Duodenal mucosa (tissue), 2 donors: ENCODE measurements around the gene NTN1.
A peak's percentile ranks its signal among the peaks of the same experiment; 100 is the strongest.

Experiments used
- H3K27ac ChIP-seq: one replicate; pipeline ENCODE4 v1.7.0; 2013; ENCODE audit warnings: low read depth, low read length
- H3K27me3 ChIP-seq, 2 donors: one replicate each; pipeline ENCODE4 v1.7.0; 2013; ENCODE audit warnings: low read length in 2 of 2, control low read depth in 1 of 2; ENCODE audit not compliant: insufficient read depth in 2 of 2, control insufficient read depth in 1 of 2
- H3K36me3 ChIP-seq, 2 donors: one replicate each; pipeline ENCODE4 v1.7.0; 2013; ENCODE audit warnings: low read length in 2 of 2, control low read depth in 1 of 2; ENCODE audit not compliant: insufficient read depth in 2 of 2, control insufficient read depth in 1 of 2
- H3K4me1 ChIP-seq, 2 donors: one replicate each; pipeline ENCODE4 v1.7.0; 2013; ENCODE audit warnings: low read length in 2 of 2, control low read depth in 1 of 2; ENCODE audit not compliant: insufficient read depth in 2 of 2, control insufficient read depth in 1 of 2
- H3K4me3 ChIP-seq, 2 donors: one replicate each; pipeline ENCODE4 v1.7.0; 2013; ENCODE audit warnings: low read length in 2 of 2, low read depth in 1 of 2
- H3K9ac ChIP-seq, 2 donors: one replicate each; pipeline ENCODE4 v1.7.0; 2013; ENCODE audit warnings: low read length in 2 of 2, low read depth in 1 of 2
- H3K9me3 ChIP-seq, 2 donors: one replicate each; pipeline ENCODE4 v1.7.0; 2013; ENCODE audit warnings: low read length in 2 of 2, control low read depth in 1 of 2; ENCODE audit not compliant: control insufficient read depth in 1 of 2

The NTN1 gene

GRCh38 chr17:9241774-9242496, 220.6 kb downstream of the NTN1 start:
- H3K27ac ChIP-seq, result peak overlapping the region; percentile 86
- no peaks in the 10 kb centered on the region for H3K9me3 ChIP-seq
- no peak overlapping the region for H3K4me3 ChIP-seq
- no peaks in the 10 kb centered on the region for H3K36me3 ChIP-seq
- H3K9ac ChIP-seq, result peak overlapping the region in 1 of 2 donors; percentile 18
- no peaks in the 10 kb centered on the region for H3K27me3 ChIP-seq
- peaks cover 19 to 39% of the 10 kb centered on the region in 2 donors for H3K4me1 ChIP-seq

- H3K4me3 ChIP-seq, result no peak overlapping the region
- H3K27me3 ChIP-seq, result no peaks in the 10 kb centered on the region
- no peaks in the 10 kb centered on the region for H3K9me3 ChIP-seq
- no peak overlapping the region for H3K9ac ChIP-seq
- H3K27ac ChIP-seq, result no peak overlapping the region
- peaks cover 19 to 39% of the 10 kb centered on the region in 2 donors for H3K4me1 ChIP-seq
- no peaks in the 10 kb centered on the region for H3K36me3 ChIP-seq
Measured at GRCh38 chr17:9242497-9242881, 221.2 kb downstream of the NTN1 start.

- Histone ChIP-seq H3K9ac (no peak overlapping the region), H3K4me1 (peaks cover 14 to 37% of the 10 kb centered on the region in 2 donors), H3K27ac (peak overlapping the region; percentile 6), H3K27me3 (no peaks in the 10 kb centered on the region), H3K9me3 (no peaks in the 10 kb centered on the region), H3K36me3 (no peaks in the 10 kb centered on the region), H3K4me3 (no peak overlapping the region)
Measured at GRCh38 chr17:9242983-9243382, 221.7 kb downstream of the NTN1 start.

GRCh38 chr17:9244066-9245052, 223.0 kb downstream of the NTN1 start:
- Histone ChIP-seq H3K4me3 (no peak overlapping the region), H3K27me3 (no peaks in the 10 kb centered on the region), H3K9me3 (no peaks in the 10 kb centered on the region), H3K4me1 (peaks cover 3 to 23% of the 10 kb centered on the region in 2 donors), H3K27ac (peak overlapping the region; percentile 58), H3K9ac (peak overlapping the region in 1 of 2 donors; percentile 21), H3K36me3 (peaks cover 0 to 3% of the 10 kb centered on the region in 2 donors)

- Histone ChIP-seq H3K4me1 (peaks cover 0 to 5% of the 10 kb centered on the region in 2 donors), H3K4me3 (no peak overlapping the region), H3K27me3 (no peaks in the 10 kb centered on the region), H3K9me3 (no peaks in the 10 kb centered on the region), H3K9ac (no peak overlapping the region), H3K27ac (no peak overlapping the region), H3K36me3 (peaks cover 0 to 3% of the 10 kb centered on the region in 2 donors)
Measured at GRCh38 chr17:9247401-9247938, 226.2 kb downstream of the NTN1 start.

- no peak overlapping the region for H3K27ac ChIP-seq
- no peaks in the 10 kb centered on the region for H3K27me3 ChIP-seq
- H3K9ac ChIP-seq, result no peak overlapping the region
- H3K9me3 ChIP-seq, result no peaks in the 10 kb centered on the region
- H3K4me3 ChIP-seq, result no peak overlapping the region
- H3K36me3 ChIP-seq, result peaks cover 0 to 3% of the 10 kb centered on the region in 2 donors
- peaks cover 0 to 7% of the 10 kb centered on the region in 2 donors for H3K4me1 ChIP-seq
Measured at GRCh38 chr17:9249245-9249953, 228.1 kb downstream of the NTN1 start.

- H3K9me3 ChIP-seq, result no peaks in the 10 kb centered on the region
- no peak overlapping the region for H3K9ac ChIP-seq
Measured at GRCh38 chr17:9251273-9251672, 230.0 kb downstream of the NTN1 start.

GRCh38 chr17:9253308-9253707, 232.0 kb downstream of the NTN1 start:
- H3K9me3 ChIP-seq, result no peaks in the 10 kb centered on the region
- no peak overlapping the region for H3K27ac ChIP-seq
- no peak overlapping the region for H3K4me3 ChIP-seq
- no peak overlapping the region for H3K9ac ChIP-seq
- peaks cover 12 to 15% of the 10 kb centered on the region in 2 donors for H3K4me1 ChIP-seq
- no peaks in the 10 kb centered on the region for H3K27me3 ChIP-seq
- peaks cover 0 to 3% of the 10 kb centered on the region in 2 donors for H3K36me3 ChIP-seq

More at GRCh38 chr17:9251273-9251672, 230.0 kb downstream of the NTN1 start:
- Histone ChIP-seq H3K27me3 (no peaks in the 10 kb centered on the region), H3K4me3 (no peak overlapping the region), H3K4me1 (peaks cover under 1 to 3% of the 10 kb centered on the region in 2 donors), H3K27ac (no peak overlapping the region), H3K36me3 (peaks cover 0 to 3% of the 10 kb centered on the region in 2 donors)

- Histone ChIP-seq H3K4me1 (peaks cover 12 to 15% of the 10 kb centered on the region in 2 donors), H3K9me3 (no peaks in the 10 kb centered on the region), H3K36me3 (no peaks in the 10 kb centered on the region), H3K27me3 (no peaks in the 10 kb centered on the region), H3K4me3 (no peak overlapping the region), H3K27ac (no peak overlapping the region), H3K9ac (no peak overlapping the region)
Measured at GRCh38 chr17:9254841-9255240, 233.5 kb downstream of the NTN1 start.
